ENCODE data around the gene SPEM2. TPM values are rescaled to one million over a fixed set of nuclear protein-coding genes. Genes with fewer than 3 reads are reported as not detected.

The SPEM2 gene
- total and polyA plus RNA-seq, 2 of the 8 experiments (the other 6 are each of a cell fraction or from before 2014, with no cell fraction given) = 0.03 TPM; not detected in 1

DNA sequence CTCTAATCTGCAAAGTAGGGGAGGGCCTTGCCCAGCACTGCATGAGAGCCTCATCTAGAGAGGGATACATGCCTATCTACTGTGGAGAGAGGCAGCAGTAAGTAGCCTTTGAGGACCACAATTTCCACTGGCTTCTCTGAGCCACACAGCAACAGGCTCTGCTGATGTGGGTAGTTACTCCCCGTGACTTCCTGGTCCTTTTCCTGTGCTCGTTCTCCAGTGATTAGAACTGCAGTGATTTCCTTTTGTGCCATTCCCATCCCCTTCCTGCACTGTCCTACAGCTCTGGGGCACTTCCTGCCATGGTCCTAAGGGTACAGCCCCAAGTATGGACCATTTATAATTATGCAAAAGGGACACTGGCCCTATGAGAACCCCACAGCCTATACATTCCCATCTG is 34.1 kb upstream of the SPEM2 start (continued):
- TF ChIP-seq CBX8 (IDR thresholded peaks at IDR 0.05; ENCODE audit: borderline replicate concordance, low read depth, low read length) (no peak), JUN (IDR thresholded peaks at IDR 0.05; ENCODE audit: low read depth, low read length) (no peak), SP4 (IDR thresholded peaks at IDR 0.05; ENCODE audit: low read length) (no peak)

Data from H1 (cell line).